ENCODE data around the gene BTBD9. TPM values are rescaled to one million over a fixed set of nuclear protein-coding genes. Genes with fewer than 3 reads are reported as not detected.

Gene BTBD9
- total RNA-seq, 1 donor from 2014 or later = 17.2 TPM

DNA sequence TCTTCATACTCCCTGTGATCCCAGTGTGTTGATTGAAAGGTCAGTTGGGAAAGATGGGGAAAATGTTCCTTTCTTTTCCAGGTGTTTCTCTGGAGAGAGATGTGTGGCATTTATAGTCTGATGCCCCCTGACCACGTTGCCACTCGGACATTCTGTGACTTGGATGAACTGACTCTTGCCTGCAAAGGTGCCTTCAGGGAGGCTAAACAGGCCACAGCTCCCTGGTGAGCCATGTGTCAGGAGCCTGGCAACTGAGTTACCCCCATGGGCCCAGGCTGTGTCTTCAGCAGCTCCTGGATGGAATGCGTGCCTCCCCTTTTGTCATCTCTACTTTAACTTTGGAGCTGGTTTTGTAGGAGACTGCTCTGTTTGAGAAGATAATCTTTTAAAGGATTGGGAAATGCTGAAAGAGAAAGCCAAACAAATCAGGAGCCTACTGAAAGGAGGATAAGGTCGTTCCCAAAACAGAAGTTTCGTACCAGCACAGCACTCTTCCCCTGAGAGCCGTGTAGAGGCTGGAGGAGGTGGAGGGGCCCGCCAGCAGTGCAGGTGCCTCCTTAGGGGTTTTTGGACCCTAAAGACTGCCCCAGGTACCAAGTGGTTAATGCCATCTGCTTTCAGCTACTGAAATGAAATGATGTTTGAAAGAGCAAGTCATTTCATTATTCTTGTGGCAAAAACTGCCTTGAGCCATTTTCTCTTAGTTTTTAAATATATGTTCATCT, 497.4 kb downstream of the BTBD9 start:
- Histone ChIP-seq H3K4me1 (ENCODE audit: control insufficient read depth in 3 of 3, insufficient read depth in 3 of 3, low read length in 3 of 3) (peaks cover 0 to 5% (median 5%) of the 10 kb centered on the region in 3 donors), H3K9me3 (ENCODE audit: control insufficient read depth in 3 of 3, low read length in 3 of 3) (no peaks in the 10 kb centered on the region), H3K36me3 (ENCODE audit: control insufficient read depth in 3 of 3, insufficient read depth in 3 of 3, low read length in 3 of 3) (peaks cover 0 to 3% (median 0%) of the 10 kb centered on the region in 3 donors), H3K27ac (ENCODE audit: low read depth, low read length) (no peak overlapping the region), H3K27me3 (ENCODE audit: control insufficient read depth in 3 of 3, insufficient read depth in 3 of 3, low read length in 3 of 3) (no peaks in the 10 kb centered on the region), H3K4me3 (ENCODE audit: low read length in 3 of 3) (no peak overlapping the region), H3K9ac (ENCODE audit: low read depth in 1 of 3, low read length in 3 of 3) (no peak overlapping the region)

DNA sequence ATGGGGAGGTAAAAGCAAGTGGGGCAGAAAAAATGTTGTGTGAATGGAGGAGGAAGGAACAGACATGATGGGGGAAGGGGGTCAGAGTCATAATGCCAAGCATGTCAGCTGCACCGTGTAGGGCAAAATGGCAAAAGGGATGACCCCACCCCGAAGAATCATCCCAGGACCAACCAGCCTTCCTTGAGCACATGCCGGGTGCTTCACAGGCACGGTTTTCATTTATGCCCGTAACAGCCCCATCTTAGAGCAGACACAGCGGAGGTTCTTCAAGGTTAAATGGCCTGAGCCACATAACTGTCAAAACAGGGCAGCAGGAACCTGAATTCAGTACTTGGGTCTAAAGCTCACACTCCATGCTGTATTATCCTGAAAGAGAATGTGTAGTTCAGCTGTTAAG, 498.0 kb downstream of the BTBD9 start:
- H3K4me3 ChIP-seq (ENCODE audit: low read length in 3 of 3) = no peak overlapping the region
- no peak overlapping the region for H3K27ac ChIP-seq (ENCODE audit: low read depth, low read length)
- peaks cover 0 to 3% (median 0%) of the 10 kb centered on the region in 3 donors for H3K36me3 ChIP-seq (ENCODE audit: control insufficient read depth in 3 of 3, insufficient read depth in 3 of 3, low read length in 3 of 3)
- H3K9ac ChIP-seq (ENCODE audit: low read depth in 1 of 3, low read length in 3 of 3) = no peak overlapping the region
- peaks cover 0 to 5% (median 5%) of the 10 kb centered on the region in 3 donors for H3K4me1 ChIP-seq (ENCODE audit: control insufficient read depth in 3 of 3, insufficient read depth in 3 of 3, low read length in 3 of 3)
- H3K9me3 ChIP-seq (ENCODE audit: control insufficient read depth in 3 of 3, low read length in 3 of 3) = no peaks in the 10 kb centered on the region
- H3K27me3 ChIP-seq (ENCODE audit: control insufficient read depth in 3 of 3, insufficient read depth in 3 of 3, low read length in 3 of 3) = no peaks in the 10 kb centered on the region

DNA sequence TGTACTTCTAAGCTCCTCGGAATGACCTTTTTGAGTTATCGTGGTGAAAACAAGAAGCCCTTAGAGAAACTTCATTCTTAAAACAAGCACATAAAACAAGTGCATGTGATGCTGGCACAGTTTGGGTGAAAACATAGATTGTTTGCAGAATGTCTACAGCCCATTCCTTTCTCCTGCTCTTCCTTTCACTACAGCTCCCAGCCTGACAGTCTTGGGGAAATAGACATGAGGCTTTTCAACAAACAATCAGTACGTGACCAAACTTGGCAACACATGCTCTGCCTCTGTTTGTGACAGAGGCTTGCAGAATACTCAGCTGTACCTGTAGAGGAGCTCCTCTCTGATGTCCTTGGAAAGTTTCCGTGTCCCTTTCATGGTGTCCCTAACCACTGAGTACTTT, 498.6 kb downstream of the BTBD9 start:
- no peaks in the 10 kb centered on the region for H3K9me3 ChIP-seq (ENCODE audit: control insufficient read depth in 3 of 3, low read length in 3 of 3)
- no peaks in the 10 kb centered on the region for H3K27me3 ChIP-seq (ENCODE audit: control insufficient read depth in 3 of 3, insufficient read depth in 3 of 3, low read length in 3 of 3)
- no peak overlapping the region for H3K27ac ChIP-seq (ENCODE audit: low read depth, low read length)
- H3K9ac ChIP-seq (ENCODE audit: low read depth in 1 of 3, low read length in 3 of 3) = no peak overlapping the region
- peaks cover 0 to 4% (median 3%) of the 10 kb centered on the region in 3 donors for H3K4me1 ChIP-seq (ENCODE audit: control insufficient read depth in 3 of 3, insufficient read depth in 3 of 3, low read length in 3 of 3)
- no peak overlapping the region for H3K4me3 ChIP-seq (ENCODE audit: low read length in 3 of 3)
- H3K36me3 ChIP-seq (ENCODE audit: control insufficient read depth in 3 of 3, insufficient read depth in 3 of 3, low read length in 3 of 3) = peaks cover 0 to 3% (median 0%) of the 10 kb centered on the region in 3 donors

DNA sequence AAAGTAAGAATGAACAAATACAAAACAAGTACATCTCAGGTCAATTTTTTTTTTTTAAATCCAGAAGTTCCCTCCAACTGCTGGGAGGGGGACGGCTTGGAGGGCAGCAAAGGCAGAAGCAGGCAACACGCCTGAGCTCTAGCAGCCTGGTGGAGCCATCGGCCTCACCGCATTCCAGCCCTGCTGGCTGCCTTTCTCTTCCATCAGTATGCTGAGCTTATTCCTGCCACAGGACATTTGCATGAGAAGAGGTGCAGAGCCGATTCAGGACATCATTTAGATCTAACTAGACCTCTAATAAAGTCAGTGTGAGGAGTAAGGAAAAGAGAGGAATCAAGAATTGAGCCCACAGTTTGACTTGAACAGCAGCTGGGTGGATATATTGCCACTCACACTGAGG, 501.4 kb downstream of the BTBD9 start:
- no peaks in the 10 kb centered on the region for H3K36me3 ChIP-seq (ENCODE audit: control insufficient read depth in 3 of 3, insufficient read depth in 3 of 3, low read length in 3 of 3)
- no peaks in the 10 kb centered on the region for H3K27me3 ChIP-seq (ENCODE audit: control insufficient read depth in 3 of 3, insufficient read depth in 3 of 3, low read length in 3 of 3)
- H3K4me1 ChIP-seq (ENCODE audit: control insufficient read depth in 3 of 3, insufficient read depth in 3 of 3, low read length in 3 of 3) = peaks cover 0 to 4% (median 0%) of the 10 kb centered on the region in 3 donors
- no peak overlapping the region for H3K9ac ChIP-seq (ENCODE audit: low read depth in 1 of 3, low read length in 3 of 3)
- H3K4me3 ChIP-seq (ENCODE audit: low read length in 3 of 3) = no peak overlapping the region
- no peak overlapping the region for H3K27ac ChIP-seq (ENCODE audit: low read depth, low read length)
- H3K9me3 ChIP-seq (ENCODE audit: control insufficient read depth in 3 of 3, low read length in 3 of 3) = no peaks in the 10 kb centered on the region

DNA sequence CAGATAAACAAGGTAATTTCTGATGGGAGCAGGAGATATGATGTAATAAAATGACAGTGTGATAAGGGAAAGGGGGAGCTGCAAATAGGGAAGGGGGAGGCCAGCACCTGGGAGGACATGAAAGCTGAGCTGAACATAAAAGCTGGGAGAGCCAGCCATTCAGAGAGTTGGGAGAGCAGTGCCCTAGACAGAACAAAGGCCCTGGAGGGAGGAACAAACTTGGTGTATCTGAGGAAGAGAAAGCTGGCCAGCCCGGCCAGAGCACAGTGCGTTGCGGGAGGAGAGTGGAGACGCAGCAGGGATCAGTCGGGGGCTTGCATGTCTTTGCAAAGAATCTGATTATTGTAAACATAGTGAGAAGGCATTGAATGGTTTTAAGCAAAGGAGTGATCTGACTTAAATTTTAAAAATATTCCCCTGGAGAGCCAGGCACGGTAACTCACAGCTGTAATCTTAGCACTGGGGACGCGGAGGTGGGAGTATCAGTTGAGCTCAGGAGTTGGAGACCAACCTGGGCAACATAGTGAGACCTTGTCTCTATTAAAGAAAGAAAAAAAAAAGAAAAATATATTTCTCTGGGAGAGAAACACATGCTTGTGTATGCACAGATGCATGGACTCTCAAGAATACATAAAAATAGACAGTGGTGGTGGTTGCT, 502.0 kb downstream of the BTBD9 start:
- H3K4me3 ChIP-seq (ENCODE audit: low read length in 3 of 3) = no peak overlapping the region
- no peak overlapping the region for H3K9ac ChIP-seq (ENCODE audit: low read depth in 1 of 3, low read length in 3 of 3)
- H3K27me3 ChIP-seq (ENCODE audit: control insufficient read depth in 3 of 3, insufficient read depth in 3 of 3, low read length in 3 of 3) = no peaks in the 10 kb centered on the region
- no peaks in the 10 kb centered on the region for H3K9me3 ChIP-seq (ENCODE audit: control insufficient read depth in 3 of 3, low read length in 3 of 3)
- H3K4me1 ChIP-seq (ENCODE audit: control insufficient read depth in 3 of 3, insufficient read depth in 3 of 3, low read length in 3 of 3) = peaks cover 0 to 4% (median 0%) of the 10 kb centered on the region in 3 donors
- H3K36me3 ChIP-seq (ENCODE audit: control insufficient read depth in 3 of 3, insufficient read depth in 3 of 3, low read length in 3 of 3) = no peaks in the 10 kb centered on the region
- no peak overlapping the region for H3K27ac ChIP-seq (ENCODE audit: low read depth, low read length)

DNA sequence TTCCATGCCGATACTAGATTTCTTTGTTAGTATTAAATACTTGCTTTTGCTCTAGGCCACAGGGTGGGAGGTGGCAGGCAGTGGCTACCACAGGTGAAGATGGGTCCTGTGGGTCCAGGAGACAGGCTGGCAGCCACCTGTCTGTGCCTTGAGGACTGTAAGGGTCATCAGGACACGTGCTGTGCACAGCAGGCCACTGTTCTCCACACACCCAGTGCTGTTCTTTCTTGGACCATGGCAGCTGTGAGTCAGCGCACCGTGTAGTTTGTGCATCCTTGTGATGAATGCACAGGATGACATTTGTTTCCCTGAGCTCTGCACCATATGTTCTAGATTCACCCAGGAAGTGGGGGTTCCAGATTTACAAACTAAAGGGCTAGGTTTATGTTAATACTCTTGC, 503.2 kb downstream of the BTBD9 start:
- H3K4me1 ChIP-seq (ENCODE audit: control insufficient read depth in 3 of 3, insufficient read depth in 3 of 3, low read length in 3 of 3) = peaks cover 0 to 4% (median 0%) of the 10 kb centered on the region in 3 donors
- H3K4me3 ChIP-seq (ENCODE audit: low read length in 3 of 3) = no peak overlapping the region
- H3K9me3 ChIP-seq (ENCODE audit: control insufficient read depth in 3 of 3, low read length in 3 of 3) = no peaks in the 10 kb centered on the region
- no peaks in the 10 kb centered on the region for H3K36me3 ChIP-seq (ENCODE audit: control insufficient read depth in 3 of 3, insufficient read depth in 3 of 3, low read length in 3 of 3)
- no peak overlapping the region for H3K9ac ChIP-seq (ENCODE audit: low read depth in 1 of 3, low read length in 3 of 3)
- no peaks in the 10 kb centered on the region for H3K27me3 ChIP-seq (ENCODE audit: control insufficient read depth in 3 of 3, insufficient read depth in 3 of 3, low read length in 3 of 3)
- no peak overlapping the region for H3K27ac ChIP-seq (ENCODE audit: low read depth, low read length)

DNA sequence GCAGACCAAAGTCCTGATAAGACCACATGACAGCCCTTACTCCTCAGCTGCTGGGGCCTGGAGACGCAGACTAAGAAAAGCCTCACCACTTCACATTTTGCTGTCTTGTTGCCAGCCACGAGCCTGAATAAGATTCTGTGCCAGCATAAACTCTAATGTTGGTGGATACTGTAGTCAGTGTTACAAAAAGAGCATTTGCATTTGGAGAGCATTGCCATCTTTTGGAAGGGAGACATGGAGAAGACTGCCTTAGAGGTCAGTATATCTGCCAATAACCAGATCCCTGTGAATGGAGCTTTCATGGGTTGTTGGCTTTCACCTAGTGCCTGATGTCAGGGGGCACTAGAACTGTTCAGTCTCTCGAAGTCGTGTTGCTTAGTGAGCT, 505.0 kb downstream of the BTBD9 start:
- H3K27ac ChIP-seq (ENCODE audit: low read depth, low read length) = no peak overlapping the region
- peaks cover 0 to 6% (median 0%) of the 10 kb centered on the region in 3 donors for H3K4me1 ChIP-seq (ENCODE audit: control insufficient read depth in 3 of 3, insufficient read depth in 3 of 3, low read length in 3 of 3)
- no peaks in the 10 kb centered on the region for H3K9me3 ChIP-seq (ENCODE audit: control insufficient read depth in 3 of 3, low read length in 3 of 3)
- H3K27me3 ChIP-seq (ENCODE audit: control insufficient read depth in 3 of 3, insufficient read depth in 3 of 3, low read length in 3 of 3) = no peaks in the 10 kb centered on the region
- H3K36me3 ChIP-seq (ENCODE audit: control insufficient read depth in 3 of 3, insufficient read depth in 3 of 3, low read length in 3 of 3) = no peaks in the 10 kb centered on the region
- no peak overlapping the region for H3K4me3 ChIP-seq (ENCODE audit: low read length in 3 of 3)
- no peak overlapping the region for H3K9ac ChIP-seq (ENCODE audit: low read depth in 1 of 3, low read length in 3 of 3)

DNA sequence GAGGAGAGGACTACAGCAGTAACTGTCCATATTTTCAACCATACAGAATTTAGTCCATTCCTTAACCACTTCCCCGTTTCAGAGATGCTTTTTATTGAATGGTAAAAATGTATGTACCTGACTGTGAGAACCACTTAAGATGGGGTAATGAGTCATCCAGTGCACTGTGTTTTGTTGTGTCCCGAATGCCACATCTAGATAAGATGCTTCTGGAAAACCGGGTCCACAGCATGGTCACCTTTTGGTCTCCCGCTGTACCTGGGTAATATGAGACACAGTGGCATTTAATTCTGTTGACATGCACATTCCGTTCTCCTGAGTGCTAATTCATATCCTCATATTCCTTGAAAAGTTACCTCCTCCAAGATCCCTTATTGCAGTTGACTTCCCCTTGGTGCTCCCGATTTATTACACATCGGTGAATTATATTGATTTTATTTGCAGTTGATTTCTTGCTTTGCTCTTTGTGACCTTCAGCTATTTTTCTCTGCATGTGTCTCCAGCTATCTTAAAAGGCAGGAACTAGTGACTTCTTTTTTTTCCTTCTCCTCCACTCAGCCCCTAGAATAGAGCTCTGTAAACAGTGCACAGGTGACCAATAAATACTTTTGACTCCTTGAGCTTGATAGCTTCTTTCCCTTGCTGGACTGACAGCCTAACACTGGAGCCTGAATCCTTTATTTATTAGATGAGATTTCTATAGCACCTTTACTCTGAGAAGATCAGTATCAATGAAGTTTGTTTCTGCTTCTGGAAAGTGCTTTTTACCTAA, 505.6 kb downstream of the BTBD9 start:
- Histone ChIP-seq H3K9me3 (ENCODE audit: control insufficient read depth in 3 of 3, low read length in 3 of 3) (no peaks in the 10 kb centered on the region), H3K4me3 (ENCODE audit: low read length in 3 of 3) (no peak overlapping the region), H3K27me3 (ENCODE audit: control insufficient read depth in 3 of 3, insufficient read depth in 3 of 3, low read length in 3 of 3) (no peaks in the 10 kb centered on the region)

DNA sequence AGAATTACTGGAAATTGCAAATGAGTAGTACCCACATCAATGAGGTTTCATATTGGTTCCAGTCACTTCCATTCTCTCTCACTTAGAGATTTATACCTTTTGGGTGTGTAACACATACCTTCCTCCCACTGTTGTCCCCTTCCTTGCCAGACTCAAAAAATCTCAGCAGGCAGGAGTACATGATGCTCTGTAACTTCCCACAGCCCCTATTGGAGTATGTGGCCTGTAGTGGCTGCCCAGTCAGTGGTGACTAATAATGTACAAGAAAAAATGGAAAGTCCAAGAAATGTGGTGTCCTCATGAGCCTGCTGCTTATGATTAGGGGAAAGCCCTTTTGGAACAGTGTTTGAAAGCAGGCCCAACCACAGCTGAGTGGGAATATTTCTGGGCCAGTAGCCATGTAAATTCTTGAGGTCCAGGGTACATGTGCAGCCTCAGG, 508.2 kb downstream of the BTBD9 start:
- H3K27ac ChIP-seq (ENCODE audit: low read depth, low read length) = no peak overlapping the region
- H3K4me3 ChIP-seq (ENCODE audit: low read length in 3 of 3) = no peak overlapping the region
- H3K9ac ChIP-seq (ENCODE audit: low read depth in 1 of 3, low read length in 3 of 3) = no peak overlapping the region
- no peaks in the 10 kb centered on the region for H3K36me3 ChIP-seq (ENCODE audit: control insufficient read depth in 3 of 3, insufficient read depth in 3 of 3, low read length in 3 of 3)
- H3K9me3 ChIP-seq (ENCODE audit: control insufficient read depth in 3 of 3, low read length in 3 of 3) = no peaks in the 10 kb centered on the region
- no peaks in the 10 kb centered on the region for H3K27me3 ChIP-seq (ENCODE audit: control insufficient read depth in 3 of 3, insufficient read depth in 3 of 3, low read length in 3 of 3)
- H3K4me1 ChIP-seq (ENCODE audit: control insufficient read depth in 3 of 3, insufficient read depth in 3 of 3, low read length in 3 of 3) = peaks cover 0 to 6% (median 0%) of the 10 kb centered on the region in 3 donors

More for the DNA sequence above, 505.6 kb downstream of the BTBD9 start:
- Histone ChIP-seq H3K36me3 (ENCODE audit: control insufficient read depth in 3 of 3, insufficient read depth in 3 of 3, low read length in 3 of 3) (no peaks in the 10 kb centered on the region), H3K9ac (ENCODE audit: low read depth in 1 of 3, low read length in 3 of 3) (no peak overlapping the region), H3K4me1 (ENCODE audit: control insufficient read depth in 3 of 3, insufficient read depth in 3 of 3, low read length in 3 of 3) (peaks cover 0 to 6% (median 0%) of the 10 kb centered on the region in 3 donors), H3K27ac (ENCODE audit: low read depth, low read length) (no peak overlapping the region)

DNA sequence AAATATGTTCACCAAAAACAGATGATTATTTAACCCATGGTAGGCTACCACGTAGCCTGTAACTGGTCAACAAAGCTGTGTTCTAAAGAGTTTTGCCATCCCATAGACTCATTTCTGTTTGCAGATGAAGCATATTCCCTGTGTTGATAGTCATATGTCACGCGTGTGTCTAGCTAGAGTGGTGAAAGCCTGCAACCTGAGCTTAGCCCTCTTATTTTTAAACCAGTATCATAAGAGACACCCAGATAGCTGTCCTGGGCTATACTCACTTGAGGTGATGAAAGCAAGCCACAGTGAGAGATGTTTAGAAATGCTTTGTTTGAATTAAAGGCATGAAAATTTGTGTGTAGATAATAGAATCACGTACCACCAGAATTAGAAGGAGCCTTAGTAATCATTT, 512.4 kb downstream of the BTBD9 start:
- H3K9me3 ChIP-seq (ENCODE audit: control insufficient read depth in 3 of 3, low read length in 3 of 3) = no peaks in the 10 kb centered on the region
- H3K4me1 ChIP-seq (ENCODE audit: control insufficient read depth in 3 of 3, insufficient read depth in 3 of 3, low read length in 3 of 3) = peaks cover 0 to 4% (median 0%) of the 10 kb centered on the region in 3 donors
- H3K27ac ChIP-seq (ENCODE audit: low read depth, low read length) = no peak overlapping the region
- H3K4me3 ChIP-seq (ENCODE audit: low read length in 3 of 3) = no peak overlapping the region
- H3K9ac ChIP-seq (ENCODE audit: low read depth in 1 of 3, low read length in 3 of 3) = no peak overlapping the region
- H3K36me3 ChIP-seq (ENCODE audit: control insufficient read depth in 3 of 3, insufficient read depth in 3 of 3, low read length in 3 of 3) = no peaks in the 10 kb centered on the region
- no peaks in the 10 kb centered on the region for H3K27me3 ChIP-seq (ENCODE audit: control insufficient read depth in 3 of 3, insufficient read depth in 3 of 3, low read length in 3 of 3)

Data from skeletal muscle tissue (tissue), 4 donors.